Gastrocnemius medialis (tissue), 4 donors: ENCODE data around the gene PRDM16. TPM values are rescaled to one million over a fixed set of nuclear protein-coding genes. Genes with fewer than 3 reads are reported as not detected.

Experiments used
- ATAC-seq, 2 donors: fragments of 150-250 bp; one replicate each; pipeline ENCODE4 v1.9.1; 2016
- DNase-seq, 2 donors: peaks; one replicate each; pipeline ENCODE4 v3.0.0-alpha.2; 2019
- H3K27ac ChIP-seq, 4 donors: fragments of 200-600 bp; sonication (generic); 1 replicate in 1 of 4; 2 replicates in 3 of 4; pipeline ENCODE4 v1.5.1; 2016 to 2018; ENCODE audit warnings: mild to moderate bottlenecking in 2 of 4, moderate library complexity in 1 of 4
- H3K27me3 ChIP-seq, 3 donors: fragments of 200-600 bp; sonication (generic) in 2 of 3; 1 replicate in 1 of 3; 2 replicates in 2 of 3; pipeline versions ENCODE4 v1.5.1 to v1.6.0; 2016 to 2019; ENCODE audit warnings: mild to moderate bottlenecking in 1 of 3, moderate library complexity in 1 of 3
- H3K36me3 ChIP-seq, 2 donors: fragments of 200-600 bp; sonication (generic) in 1 of 2; one replicate each; pipeline ENCODE4 v1.5.1; 2017 to 2018
- H3K4me1 ChIP-seq, 2 donors: fragments of 200-600 bp; sonication (generic) in 1 of 2; one replicate each; pipeline ENCODE4 v1.5.1; 2016 to 2017; ENCODE audit warnings: mild to moderate bottlenecking in 2 of 2
- H3K4me3 ChIP-seq, 4 donors: fragments of 200-600 bp; sonication (generic) in 3 of 4; 1 replicate in 1 of 4; 2 replicates in 3 of 4; pipeline ENCODE4 v1.5.1; 2016 to 2019; ENCODE audit warnings: mild to moderate bottlenecking in 2 of 4
- H3K9me3 ChIP-seq, 3 donors: fragments of 200-600 bp; sonication (generic) in 2 of 3; 1 replicate in 1 of 3; 2 replicates in 2 of 3; pipeline ENCODE4 v1.5.1; 2016 to 2019
- CTCF ChIP-seq, 5 experiments: fragments of 450-650 bp in 3 of 5; fragments of 200-600 bp in 2 of 5; sonication (generic) in 2 of 5; IDR thresholded peaks in 4 of 5; conservative IDR thresholded peaks in 1 of 5; 1 replicate in 4 of 5; 2 replicates in 1 of 5; pipeline ENCODE4 v1.5.1; 2016 to 2019; ENCODE audit warnings: antibody characterized with exemption in 5 of 5, mild to moderate bottlenecking in 3 of 5, moderate library complexity in 3 of 5
- POLR2A ChIP-seq, 2 donors: fragments of 450-650 bp; IDR thresholded peaks; one replicate each; pipeline ENCODE4 v1.6.1; 2017; ENCODE audit warnings: antibody characterized with exemption in 2 of 2, mild to moderate bottlenecking in 2 of 2, moderate library complexity in 2 of 2
- in situ Hi-C, 4 donors: fragments of 200-750 bp; cut with MboI; loops; one replicate each; pipeline versions ENCODE4 v1.15.0 to v1.8.0; 2017; ENCODE audit warnings: low sequenced_read_pairs in 4 of 4
- intact Hi-C: fragments of 100-400 bp; cut with DNase I; formaldehyde crosslinking; loops from one replicate; pipeline ENCODE4 v1.15.1; 2023; ENCODE audit warnings: low total_unique reads
- total RNA-seq, 4 donors: library from RNA; depleted of rRNA; stranded (reverse); fragments of >200 nt; gene quantifications; one replicate each; pipeline versions ENCODE4 v1.1.0 to v1.2.3, GENCODE V29; 2016

The PRDM16 gene
- total RNA-seq, 4 donors from 2014 or later, result 0.03 to 0.19 (median 0.17) TPM

GRCh38 chr1:3229081-3229725 lies 160.2 kb downstream of the PRDM16 start:
- Histone ChIP-seq H3K4me3 (no peak overlapping the region), H3K27me3 (peaks cover 17 to 23% (median 23%) of the 10 kb centered on the region in 3 donors), H3K36me3 (no peaks in the 10 kb centered on the region), H3K27ac (no peak overlapping the region), H3K4me1 (no peaks in the 10 kb centered on the region), H3K9me3 (no peaks in the 10 kb centered on the region)
- intact Hi-C loops, result no loop called here
- TF ChIP-seq CTCF (IDR thresholded peaks at IDR 0.05 in 4 of 5, conservative IDR thresholded peaks at IDR 0.05 in 1 of 5) (no peak), POLR2A (IDR thresholded peaks at IDR 0.05) (no peak)
- ATAC-seq (no peak), DNase-seq (no peak)
- in situ Hi-C loops, result no loop called here

- no peaks in the 10 kb centered on the region for H3K36me3 ChIP-seq
- H3K27ac ChIP-seq, result no peak overlapping the region
- ATAC-seq, result no peak
- no peak overlapping the region for H3K4me3 ChIP-seq
- TF ChIP-seq POLR2A (IDR thresholded peaks at IDR 0.05) (no peak), CTCF (IDR thresholded peaks at IDR 0.05 in 4 of 5, conservative IDR thresholded peaks at IDR 0.05 in 1 of 5) (no peak)
- H3K4me1 ChIP-seq, result no peaks in the 10 kb centered on the region
- no peaks in the 10 kb centered on the region for H3K9me3 ChIP-seq
- in situ Hi-C loops (no loop called here), intact Hi-C loops (no loop called here)
- H3K27me3 ChIP-seq, result peaks cover 13 to 23% (median 23%) of the 10 kb centered on the region in 3 donors
- DNase-seq, result no peak
These were observed 161.6 kb downstream of the PRDM16 start for GRCh38 chr1:3230553-3230952.

GRCh38 chr1:3231245-3231644 lies 162.2 kb downstream of the PRDM16 start:
- in situ Hi-C loops (no loop called here), intact Hi-C loops (no loop called here)
- DNase-seq, result no peak

GRCh38 chr1:3231826-3232225 lies 162.8 kb downstream of the PRDM16 start:
- H3K27me3 ChIP-seq, result peaks cover 2 to 21% (median 12%) of the 10 kb centered on the region in 3 donors
- H3K4me3 ChIP-seq, result no peak overlapping the region
- in situ Hi-C loops, result no loop called here
- H3K4me1 ChIP-seq, result no peaks in the 10 kb centered on the region
- no peak for TF ChIP-seq POLR2A (IDR thresholded peaks at IDR 0.05)
- TF ChIP-seq CTCF (IDR thresholded peaks at IDR 0.05 in 4 of 5, conservative IDR thresholded peaks at IDR 0.05 in 1 of 5), result no peak
- no peaks in the 10 kb centered on the region for H3K36me3 ChIP-seq
- no peaks in the 10 kb centered on the region for H3K9me3 ChIP-seq
- H3K27ac ChIP-seq, result no peak overlapping the region
- ATAC-seq (no peak), DNase-seq (no peak)
- intact Hi-C loops, result no loop called here

More at GRCh38 chr1:3231245-3231644, 162.2 kb downstream of the PRDM16 start:
- H3K4me1 ChIP-seq, result no peaks in the 10 kb centered on the region
- no peak overlapping the region for H3K4me3 ChIP-seq
- H3K27ac ChIP-seq, result no peak overlapping the region
- no peak for ATAC-seq
- H3K9me3 ChIP-seq, result no peaks in the 10 kb centered on the region
- TF ChIP-seq CTCF (IDR thresholded peaks at IDR 0.05 in 4 of 5, conservative IDR thresholded peaks at IDR 0.05 in 1 of 5), result no peak
- no peak for TF ChIP-seq POLR2A (IDR thresholded peaks at IDR 0.05)
- H3K36me3 ChIP-seq, result no peaks in the 10 kb centered on the region
- H3K27me3 ChIP-seq, result peaks cover 7 to 19% (median 16%) of the 10 kb centered on the region in 3 donors

GRCh38 chr1:3233031-3233430 lies 164.0 kb downstream of the PRDM16 start:
- no peak for ATAC-seq
- H3K9me3 ChIP-seq, result no peaks in the 10 kb centered on the region
- intact Hi-C loops (no loop called here), in situ Hi-C loops (no loop called here)
- H3K4me3 ChIP-seq, result no peak overlapping the region
- no peaks in the 10 kb centered on the region for H3K36me3 ChIP-seq
- no peaks in the 10 kb centered on the region for H3K4me1 ChIP-seq
- DNase-seq, result no peak
- H3K27me3 ChIP-seq, result peaks cover 3 to 25% (median 3%) of the 10 kb centered on the region in 3 donors
- no peak overlapping the region for H3K27ac ChIP-seq
- TF ChIP-seq CTCF (IDR thresholded peaks at IDR 0.05 in 4 of 5, conservative IDR thresholded peaks at IDR 0.05 in 1 of 5) (no peak), POLR2A (IDR thresholded peaks at IDR 0.05) (no peak)
